ENCODE results near the gene CLUH.

Gene CLUH

DNA sequence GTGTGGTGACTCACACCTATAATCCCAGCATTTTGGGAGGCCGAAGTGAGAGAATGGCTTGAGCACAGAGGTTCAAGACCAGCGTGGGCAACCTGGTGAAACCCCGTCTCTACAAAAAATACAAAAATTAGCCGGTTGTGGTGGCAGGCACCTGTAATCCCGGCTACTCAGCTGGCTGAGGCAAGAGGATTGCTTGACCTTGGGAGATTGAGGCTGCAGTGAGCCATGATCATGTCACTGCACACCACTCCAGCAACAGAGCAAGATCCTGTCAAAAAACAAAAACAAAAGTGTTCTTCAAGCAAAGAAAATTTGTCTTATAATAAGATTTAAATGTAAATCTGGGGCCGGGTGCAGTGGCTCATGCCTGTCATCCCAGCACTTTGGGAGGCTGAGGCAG, 66.6 kb downstream of the CLUH start:
- DNase-seq, result no peak
- ChIA-PET POLR2A (no interaction called here), CTCF (no interaction called here)
- Histone ChIP-seq H3K4me1 (ENCODE audit: control extremely low read depth in 1 of 4, control insufficient read depth in 4 of 4, insufficient read depth in 4 of 4, low read length in 3 of 4) (no peaks in the 10 kb centered on the region), H3K4me3 (ENCODE audit: control insufficient read depth in 1 of 7, extremely low read depth in 1 of 7, insufficient read depth in 4 of 7, low read depth in 2 of 7, low read length in 6 of 7) (no peak overlapping the region), H3K36me3 (ENCODE audit: control insufficient read depth in 4 of 4, insufficient read depth in 4 of 4, low read length in 3 of 4) (peaks cover 10 to 31% (median 20%) of the 10 kb centered on the region in 4 experiments), H3K27me3 (replicated peaks in 2 of 5; ENCODE audit: control insufficient read depth in 4 of 5, insufficient read depth in 5 of 5, low read length in 4 of 5) (no peaks in the 10 kb centered on the region), H3K9me3 (ENCODE audit: control extremely low read depth in 1 of 5, control insufficient read depth in 4 of 5, insufficient read depth in 2 of 5, low read depth in 1 of 5, low read length in 4 of 5) (no peaks in the 10 kb centered on the region), H3K27ac (ENCODE audit: insufficient read depth in 1 of 2, low read depth in 1 of 2, low read length in 2 of 2, poor library complexity in 1 of 2, severe bottlenecking in 2 of 2) (no peak overlapping the region)
- 86% methylated on average over 2 of the region's 6 CpGs for WGBS (ENCODE audit: insufficient coverage)

All from common myeloid progenitor, CD34-positive (primary cell).